Caki2 (cell line): ENCODE data around the gene MITF. TPM values are rescaled to one million over a fixed set of nuclear protein-coding genes. Genes with fewer than 3 reads are reported as not detected.

Experiments
- DNase-seq: peaks from one replicate; pipeline ENCODE4 v3.0.0-alpha.2; 2015; ENCODE audit warnings: low read depth
- in situ Hi-C: cut with HindIII; loops from 2 replicates; pipeline ENCODE4 v1.10.0; 2016; ENCODE audit warnings: low sequenced_read_pairs, low pct_unique_long_range_greater_than_20kb, mixed read lengths
- total RNA-seq: library from RNA; depleted of rRNA; stranded (reverse); fragments of >200 nt; shearing (Covaris generic); gene quantifications from 2 replicates; pipeline ENCODE4 v1.2.3, GENCODE V29; 2014; ENCODE audit warnings: low replicate concordance

MITF gene
- total RNA-seq, 1 experiment from 2014 or later: 32.1 TPM

DNA sequence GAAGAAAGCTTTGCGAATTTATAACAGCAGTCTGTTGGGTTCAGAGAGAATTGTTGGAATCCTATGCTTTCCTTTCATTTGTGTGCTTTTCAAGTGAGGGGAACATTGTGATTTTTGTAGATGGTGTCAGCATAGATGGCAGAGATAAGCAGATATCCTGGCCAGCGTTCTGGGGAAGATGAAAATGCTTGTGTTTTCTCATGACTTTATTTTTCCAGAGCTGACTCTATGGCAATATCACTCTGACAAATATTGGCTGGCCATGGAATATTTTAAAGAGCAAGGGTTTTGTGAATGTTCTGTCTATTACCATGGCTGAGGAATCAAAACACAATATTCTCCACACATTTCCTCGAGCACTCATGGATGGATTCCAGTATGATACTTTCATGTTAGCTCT, 108.8 kb downstream of the MITF start:
- in situ Hi-C loops: no loop called here
- DNase-seq: no peak

DNA sequence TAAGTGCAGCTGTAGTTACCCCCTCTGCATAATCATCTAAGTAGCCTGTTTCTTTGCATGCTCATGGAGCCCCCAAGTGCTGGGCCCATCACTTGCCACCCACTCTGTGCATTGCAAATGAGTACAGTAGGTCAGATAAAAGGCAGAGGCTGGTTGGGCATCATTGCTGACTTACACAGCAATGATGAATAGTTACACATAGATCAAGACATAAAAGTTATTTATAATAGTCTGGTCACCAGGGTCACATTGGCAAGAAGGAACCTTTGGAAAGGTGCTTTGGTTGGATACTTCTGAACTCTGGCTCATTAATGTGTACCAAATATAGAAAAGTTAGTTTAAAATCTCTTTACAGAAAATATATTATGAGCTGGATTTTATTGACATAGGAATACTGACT, 111.6 kb downstream of the MITF start:
- in situ Hi-C loops: no loop called here

GRCh38 chr3:69853027-69853426, 113.8 kb downstream of the MITF start:
- in situ Hi-C loops: no loop called here
- no peak for DNase-seq

More for the DNA sequence above, 111.6 kb downstream of the MITF start:
- no peak for DNase-seq

GRCh38 chr3:69855436-69856162, 116.3 kb downstream of the MITF start:
- peak; percentile 16 for DNase-seq

DNA sequence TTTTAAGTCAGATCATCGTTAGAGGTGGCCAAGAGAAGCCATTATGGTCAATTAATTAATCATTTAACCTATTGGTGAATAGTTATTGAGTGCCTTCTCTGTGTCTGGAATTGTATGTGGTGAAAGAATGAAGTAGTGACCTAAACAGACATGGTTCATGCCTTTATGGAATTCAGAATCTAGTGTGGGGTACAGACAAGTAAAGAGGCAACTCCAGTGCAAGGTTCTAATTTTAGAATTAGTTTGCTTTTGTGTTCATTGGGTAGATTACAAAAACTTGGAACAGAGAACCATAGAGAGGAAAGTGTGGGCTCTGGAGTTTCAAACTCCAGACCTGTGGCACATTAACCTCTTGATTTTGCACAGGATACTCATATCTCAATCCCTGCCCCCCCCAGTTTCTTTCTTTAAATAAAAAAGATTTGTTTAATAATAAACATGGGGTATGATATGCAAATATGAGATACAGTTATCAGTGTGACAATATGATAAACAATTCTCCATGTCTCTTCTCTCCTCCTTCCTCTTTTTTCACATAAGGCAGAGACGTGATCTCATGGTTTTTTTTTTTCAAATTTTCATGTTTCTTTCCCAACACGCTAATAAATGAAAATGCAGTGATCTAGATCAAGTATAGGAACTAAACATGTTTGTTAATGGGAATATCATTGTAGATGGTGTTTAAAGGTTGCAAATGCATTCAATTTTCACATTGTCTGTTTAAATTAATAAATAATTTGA, 117.9 kb downstream of the MITF start:
- DNase-seq: peak; percentile 5
- in situ Hi-C loops: no loop called here

More at GRCh38 chr3:69855436-69856162, 116.3 kb downstream of the MITF start:
- in situ Hi-C loops: no loop called here

DNA sequence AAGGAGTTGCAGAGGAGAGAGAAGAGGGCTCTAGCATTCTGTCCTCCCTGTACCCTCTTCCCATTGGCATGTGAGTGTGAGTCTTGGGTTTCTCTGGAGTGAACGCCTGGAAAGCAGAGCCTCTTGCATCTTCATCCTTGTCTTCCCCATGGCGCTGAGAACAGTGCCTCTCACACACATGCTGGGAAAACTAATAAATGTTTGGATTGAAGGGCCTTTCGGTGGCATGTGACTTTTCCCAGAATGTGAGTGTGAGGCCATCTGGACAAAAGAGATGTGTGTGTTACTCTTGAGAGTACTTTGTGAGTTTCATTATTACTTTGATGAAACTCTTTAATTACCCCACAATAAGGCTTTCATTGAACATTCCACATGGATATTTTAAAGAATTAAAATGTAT, 122.3 kb downstream of the MITF start:
- in situ Hi-C loops: no loop called here

GRCh38 chr3:69864141-69864540, 124.9 kb downstream of the MITF start:
- DNase-seq: no peak
- in situ Hi-C loops: no loop called here

More for the DNA sequence above, 122.3 kb downstream of the MITF start:
- DNase-seq: no peak

DNA sequence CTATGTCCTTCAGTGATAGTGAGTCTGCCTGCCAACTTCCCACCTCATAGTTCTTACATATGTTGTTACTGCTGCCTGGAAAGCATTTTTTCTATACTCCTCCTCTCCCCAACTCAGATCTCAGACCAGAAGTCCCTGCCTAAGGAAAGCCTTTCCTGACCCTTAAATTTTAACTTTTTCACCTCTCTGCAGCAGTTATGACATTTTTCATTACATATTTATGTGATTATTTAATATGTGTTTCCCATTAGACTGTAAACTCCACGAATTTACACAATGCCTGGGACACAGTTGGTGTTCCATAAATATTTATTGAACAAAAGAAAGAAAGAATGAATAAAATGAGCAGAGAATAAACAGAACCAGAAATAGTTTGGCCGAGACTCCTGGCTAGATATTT, 125.5 kb downstream of the MITF start:
- in situ Hi-C loops: no loop called here
- DNase-seq: no peak

GRCh38 chr3:69865925-69866679, 126.8 kb downstream of the MITF start:
- in situ Hi-C loops: no loop called here
- peak; percentile 58 for DNase-seq

DNA sequence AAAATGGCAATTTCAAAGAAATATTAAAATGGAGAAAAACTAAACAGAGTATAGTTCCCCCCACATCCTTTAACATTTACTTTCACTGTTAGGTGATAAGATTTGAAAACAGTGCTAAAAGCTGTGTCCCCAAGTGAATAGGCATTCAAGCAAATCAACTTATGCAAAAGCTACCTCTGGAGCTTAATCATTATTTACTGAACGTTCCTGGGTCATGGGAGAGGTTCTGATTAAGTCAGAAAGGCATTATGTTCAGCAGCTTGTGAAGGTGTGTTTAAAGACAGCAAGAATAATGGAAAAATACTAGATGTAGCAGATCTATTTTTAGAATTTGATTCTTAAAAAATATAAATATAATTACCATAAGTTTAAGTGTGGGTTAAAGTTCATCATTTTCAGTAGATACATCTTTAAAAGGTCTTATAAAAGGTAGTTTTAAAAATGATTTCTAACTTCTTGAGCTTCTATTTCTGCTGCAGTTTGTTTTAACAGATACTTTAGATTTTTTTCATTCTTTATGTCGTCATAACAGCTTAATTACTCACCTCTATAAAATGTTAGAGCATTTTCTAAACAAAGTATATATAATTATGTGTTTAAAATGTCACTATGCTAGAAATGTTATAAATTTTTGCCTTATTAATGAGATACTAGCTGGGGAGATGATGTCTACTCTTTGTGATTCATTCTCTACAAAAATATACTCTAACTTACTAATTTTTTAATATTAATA, 127.9 kb downstream of the MITF start:
- in situ Hi-C loops: no loop called here
- DNase-seq: peak; percentile 70

DNA sequence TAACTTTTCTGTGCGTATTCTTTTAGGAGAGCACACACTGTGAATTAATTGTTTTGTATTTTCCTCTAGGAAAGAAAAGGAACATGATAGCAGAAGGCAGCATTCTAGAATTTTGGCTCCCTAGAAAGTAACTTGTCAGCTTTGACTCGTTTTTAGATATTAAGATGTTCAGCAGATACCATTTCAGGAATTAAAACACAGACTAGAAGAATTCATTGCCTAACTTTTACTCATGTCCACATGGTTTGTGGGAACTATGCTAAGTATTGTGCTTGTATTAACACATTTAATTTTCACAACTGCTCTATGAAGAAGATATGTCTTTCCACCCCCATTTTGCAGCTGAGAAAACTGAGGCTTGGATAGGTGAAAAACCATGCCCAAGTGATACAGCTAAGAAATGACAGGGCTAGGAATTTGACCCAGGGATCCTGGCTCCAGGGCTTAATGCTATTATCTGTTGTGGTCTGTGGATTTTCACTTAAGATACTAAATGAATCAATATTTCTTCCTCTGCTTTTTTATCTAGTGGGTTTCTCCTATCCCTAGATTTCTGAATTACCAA, 128.8 kb downstream of the MITF start:
- in situ Hi-C loops: no loop called here
- no peak for DNase-seq

DNA sequence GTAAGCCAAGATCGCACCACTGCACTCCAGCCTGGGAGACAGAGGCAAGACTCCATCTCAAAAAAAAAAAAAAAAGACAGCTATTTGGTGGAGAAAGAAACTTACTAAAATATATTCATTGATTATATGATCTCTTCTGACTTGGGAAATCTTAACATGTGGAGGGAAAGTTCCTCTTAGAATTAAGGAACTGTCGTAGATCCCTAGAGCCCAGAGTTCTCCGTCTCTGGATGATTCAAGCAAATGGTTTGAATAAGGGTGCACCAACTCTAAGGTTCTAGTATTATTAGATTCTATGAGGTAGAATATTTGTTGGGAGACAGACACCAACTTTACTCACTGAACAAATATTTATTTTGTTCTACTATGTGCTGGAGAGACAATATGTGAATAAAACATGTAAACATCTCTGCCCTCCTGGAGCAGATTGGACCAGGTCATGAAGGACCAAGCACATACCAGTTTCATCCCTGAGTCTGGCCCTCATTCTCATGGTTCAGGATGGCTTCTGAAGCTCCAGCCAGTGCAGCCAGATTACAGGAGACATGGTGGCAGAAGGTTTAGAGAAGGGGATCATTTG, 129.7 kb downstream of the MITF start:
- in situ Hi-C loops: no loop called here
- no peak for DNase-seq

GRCh38 chr3:69869643-69870042, 130.4 kb downstream of the MITF start:
- DNase-seq: peak; percentile 10
- in situ Hi-C loops: no loop called here

DNA sequence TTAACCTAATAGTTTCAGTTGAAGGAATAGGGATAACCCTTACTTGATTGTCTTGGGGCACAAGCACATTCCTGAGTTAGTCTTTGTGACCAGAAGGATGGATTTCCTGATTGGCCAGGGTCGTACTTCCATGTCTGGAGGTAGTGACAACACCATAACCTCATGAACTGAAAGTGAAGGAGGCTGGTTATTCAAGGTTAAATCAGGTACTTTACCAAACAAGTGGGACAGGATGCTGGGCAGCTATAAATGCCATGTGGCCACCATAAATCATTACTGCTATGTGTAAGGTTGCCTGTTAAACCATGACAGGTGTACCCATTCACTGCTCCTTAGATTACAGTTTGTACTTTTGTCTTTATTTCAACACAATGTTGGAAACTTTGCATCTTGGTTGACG, 132.0 kb downstream of the MITF start:
- peak; percentile 37 for DNase-seq
- in situ Hi-C loops: no loop called here

GRCh38 chr3:69871868-69872267, 132.6 kb downstream of the MITF start:
- no peak for DNase-seq
- in situ Hi-C loops: no loop called here

GRCh38 chr3:69872783-69873378, 133.6 kb downstream of the MITF start:
- no peak for DNase-seq
- in situ Hi-C loops: no loop called here

DNA sequence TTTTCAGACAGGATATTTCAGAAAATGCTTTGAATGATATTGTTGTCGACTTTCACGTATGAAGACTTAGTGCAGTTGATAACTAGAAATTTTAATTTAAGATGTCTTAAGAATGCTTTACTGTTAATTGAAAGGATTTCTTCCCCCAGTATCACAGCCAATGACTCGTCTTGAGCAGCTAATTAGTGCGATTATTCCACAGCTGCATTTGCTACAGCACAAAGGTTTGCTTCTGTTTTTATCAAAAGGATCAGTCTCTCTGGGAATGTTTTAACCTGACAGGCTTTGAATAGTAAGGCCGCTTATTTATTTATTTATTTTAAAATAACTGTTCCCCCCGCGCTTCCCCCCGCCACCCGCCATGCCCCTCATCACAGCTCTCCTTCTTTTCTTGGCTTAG, 136.8 kb downstream of the MITF start:
- no peak for DNase-seq
- in situ Hi-C loops: no loop called here
